Smooth muscle cell (in vitro differentiated cells): ENCODE results near the gene KIFC1. TPM values are rescaled to one million over a fixed set of nuclear protein-coding genes. Genes with fewer than 3 reads are reported as not detected.
"Not testable (repeated sequence)": the region's sequence is repeated elsewhere in the genome, so short reads cannot be mapped to it uniquely, and the experiment has no call there.

Experiments
- DNase-seq: peaks from one replicate; lab custom pipeline; 2025; ENCODE audit not compliant: unreplicated experiment; lab: John Stamatoyannopoulos, UW
- H2AFZ ChIP-seq: fragments of 200-600 bp; sonication (generic); 2 replicates; pipeline ENCODE4 v1.6.0; 2016; ENCODE audit warnings: antibody characterized with exemption, low read depth, mild to moderate bottlenecking
- H3F3A ChIP-seq: fragments of 200-600 bp; sonication (generic); 2 replicates; pipeline ENCODE4 v1.6.0; 2017; ENCODE audit warnings: antibody characterized with exemption, low read depth
- H3K27ac ChIP-seq: fragments of 200-600 bp; sonication (generic); 2 replicates; pipeline ENCODE4 v1.5.1; 2016; ENCODE audit warnings: low read depth, mild to moderate bottlenecking
- H3K27me3 ChIP-seq: fragments of 200-600 bp; sonication (generic); 2 replicates; pipeline ENCODE4 v1.6.1; 2016; ENCODE audit warnings: low read depth, mild to moderate bottlenecking
- H3K36me3 ChIP-seq: fragments of 200-600 bp; sonication (generic); 2 replicates; pipeline ENCODE4 v1.5.1; 2016; ENCODE audit warnings: low read depth
- H3K4me1 ChIP-seq: fragments of 200-600 bp; sonication (generic); 2 replicates; pipeline ENCODE4 v1.5.1; 2016; ENCODE audit warnings: low read depth
- H3K4me2 ChIP-seq: fragments of 200-600 bp; sonication (generic); 2 replicates; pipeline ENCODE4 v1.6.0; 2016; ENCODE audit warnings: mild to moderate bottlenecking
- H3K4me3 ChIP-seq: fragments of 200-600 bp; sonication (generic); 2 replicates; pipeline ENCODE4 v1.5.1; 2016; ENCODE audit warnings: mild to moderate bottlenecking
- H3K79me2 ChIP-seq: fragments of 200-600 bp; sonication (generic); 2 replicates; pipeline ENCODE4 v1.6.0; 2016; ENCODE audit warnings: low read depth, mild to moderate bottlenecking
- H3K9ac ChIP-seq: fragments of 200-600 bp; sonication (generic); 2 replicates; pipeline ENCODE4 v1.6.0; 2016; ENCODE audit warnings: low read depth
- H3K9me3 ChIP-seq: fragments of 200-600 bp; sonication (generic); replicated peaks from 2 replicates; pipeline ENCODE4 v1.5.1; 2016; ENCODE audit warnings: low read depth
- H4K20me1 ChIP-seq: fragments of 200-600 bp; sonication (generic); 2 replicates; pipeline ENCODE4 v1.6.0; 2016; ENCODE audit warnings: low read depth
- WGBS: methylation state at CpG from one replicate; pipeline ENCODE4 v1.1.7; 2016; ENCODE audit warnings: low lambda C conversion rate; 5-methylcytosine and 5-hydroxymethylcytosine counted together
- polyA plus RNA-seq: library from polyadenylated mRNA; unstranded; fragments of >200 nt; fragmentation: Nextera tagmentation; extraction: Ambion mirVana; gene quantifications from 2 replicates; pipeline ENCODE4 v1.2.1, GENCODE V29; 2016
- total RNA-seq: library from RNA; depleted of rRNA; stranded (reverse); fragments of >200 nt; gene quantifications from 2 replicates; pipeline ENCODE4 v1.2.3, GENCODE V29; 2014
- TF ChIP-seq, protein P1 (sequence below): fragments of 200-600 bp; sonication (generic); IDR thresholded peaks from 2 replicates; pipeline ENCODE4 v1.5.1; 2017; ENCODE audit warnings: borderline replicate concordance, mild to moderate bottlenecking, antibody characterized with exemption; ENCODE audit not compliant: insufficient read depth, poor library complexity, severe bottlenecking

The KIFC1 gene
- total and polyA plus RNA-seq, 2 experiments from 2014 or later, result 8.8 to 12.0 TPM

DNA sequence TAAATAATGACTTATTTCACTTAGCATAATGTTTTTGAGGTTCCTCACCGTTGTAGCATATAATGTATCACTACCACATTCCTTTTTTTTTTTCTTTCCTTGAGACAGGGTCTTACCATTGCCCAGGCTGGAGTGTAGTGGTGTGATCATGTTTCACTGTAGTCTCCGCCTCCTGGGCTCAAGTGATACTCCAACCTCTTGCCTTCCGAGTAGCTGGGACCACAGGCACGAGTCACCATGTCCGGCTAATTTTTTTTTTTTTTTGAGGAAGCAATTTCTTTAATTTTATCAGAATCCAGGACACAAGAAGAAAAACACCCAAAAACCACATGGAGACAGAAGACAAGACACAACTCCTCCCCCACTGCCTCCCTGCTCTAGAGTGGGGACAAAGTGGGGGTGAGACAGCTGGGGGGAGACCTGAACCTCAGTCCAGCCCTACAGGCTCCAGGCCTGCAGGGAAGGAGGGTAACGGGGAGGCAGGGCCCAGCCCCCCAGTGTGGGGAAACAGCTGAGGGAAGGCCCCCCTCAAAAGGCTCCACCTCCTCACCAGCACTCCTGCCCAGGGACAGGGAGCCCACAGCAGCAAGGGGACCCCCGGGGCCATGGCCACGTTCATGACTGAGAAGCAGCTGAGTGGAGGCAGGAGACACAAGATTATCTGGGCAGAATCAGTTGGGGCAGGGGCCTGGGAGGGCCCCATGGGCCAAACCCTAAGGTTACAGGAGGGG is 27.0 kb upstream of the KIFC1 start:
- DNase-seq, H3K79me2 ChIP-seq, H3K27me3 ChIP-seq, H2AFZ ChIP-seq, H3K9me3 ChIP-seq, H3K4me2 ChIP-seq, H3K27ac ChIP-seq, H4K20me1 ChIP-seq, H3K4me1 ChIP-seq, H3K4me3 ChIP-seq, H3F3A ChIP-seq, H3K9ac ChIP-seq, H3K36me3 ChIP-seq: not testable (repeated sequence)
- WGBS, result 34% methylated on average over 7 of the region's 8 CpGs

DNA sequence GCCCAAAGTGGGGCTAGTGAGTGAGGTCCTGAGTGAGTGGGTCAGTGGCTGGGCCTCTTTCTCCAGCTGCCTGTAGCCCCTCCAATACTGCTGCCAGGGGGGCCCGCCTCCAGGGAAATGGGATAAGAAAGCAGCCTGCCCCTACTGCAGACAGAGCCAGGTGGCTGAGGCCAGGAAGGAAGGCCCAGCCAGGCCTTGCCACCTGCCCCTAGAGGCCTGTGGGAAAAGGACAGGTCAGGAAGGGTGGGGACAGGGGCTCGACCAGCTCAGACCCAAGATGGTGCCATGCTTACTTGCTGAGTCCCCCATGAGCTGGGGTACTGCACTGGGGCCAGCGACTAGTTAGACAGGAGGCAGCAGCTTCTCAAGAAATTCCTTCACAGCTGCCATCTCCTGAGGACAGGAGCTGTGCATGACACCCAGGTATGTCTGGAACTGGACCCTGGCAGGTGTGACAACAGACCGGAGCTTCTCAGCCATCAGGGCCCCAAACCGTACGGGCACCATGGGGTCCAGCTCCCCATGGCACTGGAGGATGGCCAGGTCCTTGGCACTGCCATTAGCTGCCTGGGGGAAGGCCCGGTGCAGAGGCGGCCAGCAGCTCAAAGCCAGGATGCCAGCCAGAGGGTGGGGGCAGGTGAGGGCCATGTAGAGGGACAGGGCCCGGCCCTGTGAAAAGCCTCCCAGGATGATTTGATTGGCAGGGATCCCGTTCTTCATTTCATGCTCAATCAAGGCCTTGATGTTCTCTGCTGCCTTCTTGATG is 26.2 kb upstream of the KIFC1 start:
- not testable (repeated sequence) for H3K27ac ChIP-seq, H4K20me1 ChIP-seq, DNase-seq, H3K9me3 ChIP-seq, H3K4me3 ChIP-seq, H3K27me3 ChIP-seq, H3K4me2 ChIP-seq, H3K79me2 ChIP-seq, H3K4me1 ChIP-seq, H3K9ac ChIP-seq, H3K36me3 ChIP-seq, H3F3A ChIP-seq, H2AFZ ChIP-seq
- 83% methylated on average over 10 of the region's 10 CpGs for WGBS

DNA sequence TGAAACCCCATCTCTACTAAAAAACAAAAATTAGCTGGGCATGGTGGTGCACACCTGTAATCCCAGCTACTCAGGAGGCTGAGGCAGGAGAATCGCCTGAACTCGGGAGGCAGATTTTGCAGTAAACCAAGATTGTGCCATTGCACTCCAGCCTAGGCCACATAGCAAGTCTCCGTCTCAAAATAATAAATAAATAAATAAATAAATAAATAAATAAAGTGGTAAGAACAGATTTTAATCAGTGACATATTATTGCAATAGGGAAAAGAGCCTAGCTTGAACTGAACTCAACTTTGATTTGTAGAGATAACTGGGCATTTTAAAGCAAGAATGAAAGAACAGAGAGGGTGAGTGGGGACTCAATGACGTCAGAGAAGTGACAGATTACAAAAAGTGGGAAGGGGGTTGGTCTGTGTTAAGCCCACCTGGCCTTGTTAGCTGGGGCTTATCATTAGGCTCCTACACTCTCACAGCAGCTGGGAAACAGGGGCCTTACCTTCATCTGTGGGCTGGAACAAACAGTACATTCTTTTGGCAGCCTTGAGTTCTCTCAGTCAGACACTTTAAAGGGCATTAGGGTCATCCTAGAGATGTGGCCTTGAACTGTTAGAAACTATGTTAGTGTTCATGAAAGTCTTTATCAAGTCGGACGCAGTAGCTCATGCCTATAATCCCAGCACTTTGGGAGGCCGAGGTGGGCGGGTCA is 24.5 kb upstream of the KIFC1 start:
- no peaks in the 10 kb centered on the region for H3K27me3 ChIP-seq
- no peak overlapping the region for H3K4me3 ChIP-seq
- no peaks in the 10 kb centered on the region for H3F3A ChIP-seq
- H3K36me3 ChIP-seq, result no peaks in the 10 kb centered on the region
- no peaks in the 10 kb centered on the region for H4K20me1 ChIP-seq
- H3K4me2 ChIP-seq, result no peak overlapping the region
- H3K27ac ChIP-seq, result no peak overlapping the region
- H3K9me3 ChIP-seq, result no peaks in the 10 kb centered on the region
- H2AFZ ChIP-seq, result no peak overlapping the region
- TF ChIP-seq, protein P1, sequence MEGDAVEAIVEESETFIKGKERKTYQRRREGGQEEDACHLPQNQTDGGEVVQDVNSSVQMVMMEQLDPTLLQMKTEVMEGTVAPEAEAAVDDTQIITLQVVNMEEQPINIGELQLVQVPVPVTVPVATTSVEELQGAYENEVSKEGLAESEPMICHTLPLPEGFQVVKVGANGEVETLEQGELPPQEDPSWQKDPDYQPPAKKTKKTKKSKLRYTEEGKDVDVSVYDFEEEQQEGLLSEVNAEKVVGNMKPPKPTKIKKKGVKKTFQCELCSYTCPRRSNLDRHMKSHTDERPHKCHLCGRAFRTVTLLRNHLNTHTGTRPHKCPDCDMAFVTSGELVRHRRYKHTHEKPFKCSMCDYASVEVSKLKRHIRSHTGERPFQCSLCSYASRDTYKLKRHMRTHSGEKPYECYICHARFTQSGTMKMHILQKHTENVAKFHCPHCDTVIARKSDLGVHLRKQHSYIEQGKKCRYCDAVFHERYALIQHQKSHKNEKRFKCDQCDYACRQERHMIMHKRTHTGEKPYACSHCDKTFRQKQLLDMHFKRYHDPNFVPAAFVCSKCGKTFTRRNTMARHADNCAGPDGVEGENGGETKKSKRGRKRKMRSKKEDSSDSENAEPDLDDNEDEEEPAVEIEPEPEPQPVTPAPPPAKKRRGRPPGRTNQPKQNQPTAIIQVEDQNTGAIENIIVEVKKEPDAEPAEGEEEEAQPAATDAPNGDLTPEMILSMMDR, result no peak
- DNase-seq, result no peak
- WGBS, result 88% methylated on average over 8 of the region's 8 CpGs
- H3K9ac ChIP-seq, result no peak overlapping the region
- H3K4me1 ChIP-seq, result peaks cover 3% of the 10 kb centered on the region
- no peaks in the 10 kb centered on the region for H3K79me2 ChIP-seq

DNA sequence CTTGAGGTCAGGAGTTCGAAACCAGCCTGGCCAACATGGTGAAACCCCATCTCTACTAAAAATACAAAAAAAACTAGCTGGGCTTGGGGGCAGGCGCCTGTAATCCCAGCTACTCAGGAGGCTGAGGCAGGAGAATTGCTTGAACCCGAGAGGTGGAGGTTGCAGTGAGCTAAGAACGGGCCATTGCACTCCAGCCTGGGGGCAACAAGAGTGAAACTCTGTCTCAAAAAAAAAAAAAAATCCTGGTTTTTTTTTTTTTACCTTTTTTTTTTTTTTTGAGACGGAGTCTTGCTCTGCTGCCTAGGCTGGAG is 24.0 kb upstream of the KIFC1 start:
- 95% methylated on average over 5 of the region's 5 CpGs for WGBS

DNA sequence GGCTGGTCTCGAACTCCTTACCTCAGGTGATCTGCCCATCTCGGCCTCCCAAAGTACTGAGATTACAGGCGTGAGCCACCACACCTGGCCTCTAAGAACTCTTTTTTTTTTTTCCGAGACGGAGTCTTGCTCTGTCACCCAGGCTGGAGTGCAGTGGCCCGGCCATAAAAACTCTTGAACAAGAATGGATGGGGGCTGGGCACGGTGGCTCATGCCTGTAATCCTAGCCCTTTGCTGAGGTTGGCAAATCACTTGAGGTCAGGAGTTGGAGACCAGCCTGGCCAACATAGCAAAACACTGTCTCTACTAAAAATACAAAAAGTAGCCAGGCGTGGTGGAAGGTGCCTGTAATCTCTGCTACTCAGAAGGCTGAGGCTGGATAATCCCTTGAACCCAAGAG is 19.7 kb upstream of the KIFC1 start:
- DNase-seq, result not testable (repeated sequence)
- 96% methylated on average over 8 of the region's 8 CpGs for WGBS

More for the DNA sequence above, 24.0 kb upstream of the KIFC1 start:
- H3K9me3 ChIP-seq, H3K4me3 ChIP-seq, H3K27ac ChIP-seq, H3K79me2 ChIP-seq, H4K20me1 ChIP-seq, DNase-seq, H3K36me3 ChIP-seq, H3F3A ChIP-seq, H3K4me2 ChIP-seq, H3K27me3 ChIP-seq, H3K4me1 ChIP-seq, H2AFZ ChIP-seq, H3K9ac ChIP-seq: not testable (repeated sequence)

More for the DNA sequence above, 19.7 kb upstream of the KIFC1 start:
- H3K36me3 ChIP-seq, H3K27me3 ChIP-seq, H2AFZ ChIP-seq, H3K4me2 ChIP-seq, H3K9ac ChIP-seq, H3K27ac ChIP-seq, H3K9me3 ChIP-seq, H4K20me1 ChIP-seq, H3K79me2 ChIP-seq, H3F3A ChIP-seq, H3K4me1 ChIP-seq, H3K4me3 ChIP-seq: not testable (repeated sequence)
